ENCODE data around the gene STAT6.

STAT6 gene

DNA sequence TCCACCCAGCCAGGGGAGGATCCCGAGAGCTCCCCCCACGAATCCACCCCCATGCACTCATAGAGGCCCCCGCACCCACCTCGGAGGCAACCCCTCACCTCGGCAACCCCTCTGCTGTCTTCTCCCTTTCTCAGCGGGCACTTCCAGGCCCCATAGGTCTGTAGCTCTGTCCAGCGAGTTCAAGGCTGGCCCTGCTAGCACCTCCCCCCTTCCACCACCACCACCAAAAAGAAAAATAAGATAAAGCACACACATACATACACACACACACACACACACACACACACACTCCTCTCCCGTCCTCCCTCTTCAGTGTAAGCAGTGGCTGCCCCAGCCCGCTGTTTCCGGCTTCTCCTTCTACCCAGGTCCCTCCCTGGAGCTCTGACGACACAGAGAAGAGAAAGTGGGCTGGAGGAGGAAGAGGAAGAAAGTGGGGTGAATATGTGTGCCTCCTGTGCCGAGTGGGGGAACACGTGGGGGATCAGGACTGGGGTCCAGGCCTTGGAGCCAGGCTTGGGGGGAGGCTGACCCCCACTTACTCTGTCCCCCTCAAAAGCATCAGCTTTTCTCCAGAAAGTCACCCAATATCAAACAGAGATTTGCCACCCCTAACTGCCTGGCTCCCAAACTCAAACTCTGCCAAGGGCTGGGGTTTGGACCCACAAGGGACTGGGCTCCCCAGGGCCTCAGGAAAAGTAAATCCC lies at the start of gene STAT6:
TSS of gene STAT6 (minus strand) at position 332 of the 704 bp plus-strand sequence. CDS start 3,084 bp downstream, outside the sequence.
- peak; percentile 92 for DNase-seq

DNA sequence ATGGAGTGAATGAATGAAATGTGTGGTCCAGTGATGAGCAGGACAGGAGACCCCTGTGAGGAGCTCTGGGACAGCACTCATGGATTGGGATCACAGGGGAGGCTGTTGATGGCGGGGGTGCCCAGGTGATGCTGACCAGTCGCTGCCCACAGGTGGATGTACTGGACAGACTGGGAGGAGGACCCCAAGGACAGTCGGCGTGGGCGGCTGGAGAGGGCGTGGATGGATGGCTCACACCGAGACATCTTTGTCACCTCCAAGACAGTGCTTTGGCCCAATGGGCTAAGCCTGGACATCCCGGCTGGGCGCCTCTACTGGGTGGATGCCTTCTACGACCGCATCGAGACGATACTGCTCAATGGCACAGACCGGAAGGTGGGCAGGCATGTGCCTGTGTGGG lies 49.6 kb upstream of the STAT6 start:
- DNase-seq, result no peak

GRCh38 chr12:57160040-57160439 lies 48.9 kb upstream of the STAT6 start:
- no peak for DNase-seq

- DNase-seq, result no peak
Measured at GRCh38 chr12:57159311-57159710, 48.1 kb upstream of the STAT6 start.

GRCh38 chr12:57158665-57159064 lies 47.5 kb upstream of the STAT6 start:
- DNase-seq, result no peak

- no peak for DNase-seq
Measured at GRCh38 chr12:57158186-57158585, 47.0 kb upstream of the STAT6 start.

DNA sequence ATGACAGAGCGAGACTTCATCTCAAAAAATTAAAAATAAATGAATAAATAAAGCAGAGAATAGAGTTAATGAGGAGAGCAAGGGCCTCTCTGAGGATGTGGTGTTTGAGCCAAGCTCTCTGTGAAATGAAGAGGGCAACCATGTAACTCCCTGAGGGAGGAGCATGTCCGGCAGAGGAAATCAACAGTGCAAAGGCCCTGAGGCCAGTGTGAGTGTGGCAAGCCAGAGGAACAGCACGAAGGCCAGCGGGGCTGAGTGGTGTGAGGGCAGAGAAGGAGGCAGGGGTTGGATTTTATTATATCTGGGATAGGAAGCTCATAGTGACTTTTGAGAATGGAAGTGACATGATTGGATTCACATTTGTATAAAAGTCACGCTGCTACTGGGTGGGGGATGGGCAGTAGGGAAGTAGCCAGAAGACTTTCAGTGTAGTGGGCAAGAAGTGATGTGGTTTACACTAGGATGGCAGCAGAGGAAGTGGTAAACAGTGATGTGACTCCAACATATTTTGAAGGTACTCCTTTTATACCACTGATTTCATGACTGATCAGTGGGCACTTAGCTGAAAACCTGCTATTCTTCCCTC lies 46.5 kb upstream of the STAT6 start:
- peak; percentile 59 to 65 for DNase-seq

- DNase-seq, result no peak
Measured at GRCh38 chr12:57156701-57157403, 45.7 kb upstream of the STAT6 start.

DNA sequence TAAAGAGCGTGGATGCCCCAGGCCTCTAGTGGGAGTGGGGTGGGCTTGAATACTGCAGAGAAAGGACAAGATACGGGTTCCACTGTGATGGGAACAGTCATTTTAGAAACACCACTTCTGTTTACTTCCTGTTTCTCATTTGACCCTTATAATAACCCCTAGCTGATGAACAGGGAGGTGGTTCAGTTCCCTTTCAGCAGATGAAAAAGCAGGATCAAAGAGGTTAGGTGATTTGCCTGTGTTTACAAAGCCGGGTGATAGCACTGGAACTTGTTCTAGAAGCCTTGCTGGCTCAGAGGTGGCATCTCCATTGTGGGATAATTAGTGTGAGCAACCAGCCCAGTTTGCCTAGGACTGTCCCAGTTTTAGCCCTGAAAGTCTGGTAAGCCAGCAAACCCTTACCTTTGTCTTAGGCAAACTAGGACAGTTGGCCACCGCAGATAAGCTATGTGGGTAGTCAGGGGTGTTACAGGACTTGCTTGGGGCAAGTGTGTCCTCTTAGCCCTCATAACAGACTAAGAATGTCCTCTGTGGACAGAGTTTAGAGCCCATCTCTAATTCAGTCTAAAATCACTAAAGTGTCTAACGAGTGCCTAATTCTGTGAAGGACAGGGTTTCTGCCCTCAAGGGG lies 43.8 kb upstream of the STAT6 start:
- no peak for DNase-seq

- DNase-seq, result no peak
Measured at GRCh38 chr12:57154076-57154475, 42.9 kb upstream of the STAT6 start.

DNA sequence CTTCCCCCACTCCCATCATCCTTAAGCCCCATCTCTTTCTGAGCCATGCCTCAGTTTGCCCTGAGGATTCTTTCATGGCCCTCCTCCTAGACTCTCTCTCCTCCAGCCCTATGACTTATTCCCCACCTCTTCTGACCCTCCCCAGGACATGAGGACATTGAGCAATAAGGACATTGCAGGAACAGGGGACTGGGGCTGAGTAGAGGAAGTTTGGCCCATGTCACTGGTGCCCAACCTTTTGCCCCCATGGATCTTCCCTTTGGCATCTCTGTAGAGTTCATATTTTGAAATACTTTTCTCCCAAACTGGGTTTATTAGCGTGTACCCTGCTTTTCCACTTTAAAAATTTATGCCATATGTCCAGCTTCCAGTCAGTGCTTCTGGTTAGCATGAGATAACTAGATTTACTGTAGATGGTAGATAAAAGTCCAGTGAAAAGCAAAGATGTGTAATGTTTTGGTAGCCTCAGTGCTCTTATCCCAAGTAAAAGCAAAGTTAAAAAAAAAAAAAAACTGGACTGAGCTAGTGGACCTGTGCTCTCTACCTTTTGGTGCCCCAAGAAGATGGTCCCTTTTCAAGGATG lies 42.3 kb upstream of the STAT6 start:
- peak in 1 of 2 donors; percentile 42 for DNase-seq

DNA sequence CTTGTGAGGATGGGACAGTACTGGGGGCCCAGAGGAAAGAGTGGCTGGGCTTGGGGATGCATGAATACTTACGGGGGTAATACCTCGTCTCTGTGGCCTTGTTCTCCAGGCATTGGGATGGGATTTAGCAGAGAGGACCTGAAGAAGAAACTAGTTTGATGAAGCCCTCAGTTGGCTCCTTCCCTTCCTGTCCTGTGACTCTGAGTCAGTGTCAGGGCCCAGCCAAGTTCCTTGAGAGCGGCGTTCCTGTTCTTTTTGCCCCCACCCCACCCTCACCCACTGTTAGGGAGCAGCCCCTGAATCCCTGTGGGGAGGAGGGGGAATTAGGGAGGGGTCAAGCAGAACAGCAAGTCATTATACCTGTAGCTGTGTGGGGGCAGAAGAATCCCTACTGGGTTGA lies 41.5 kb upstream of the STAT6 start:
- peak; percentile 60 to 77 for DNase-seq

DNA sequence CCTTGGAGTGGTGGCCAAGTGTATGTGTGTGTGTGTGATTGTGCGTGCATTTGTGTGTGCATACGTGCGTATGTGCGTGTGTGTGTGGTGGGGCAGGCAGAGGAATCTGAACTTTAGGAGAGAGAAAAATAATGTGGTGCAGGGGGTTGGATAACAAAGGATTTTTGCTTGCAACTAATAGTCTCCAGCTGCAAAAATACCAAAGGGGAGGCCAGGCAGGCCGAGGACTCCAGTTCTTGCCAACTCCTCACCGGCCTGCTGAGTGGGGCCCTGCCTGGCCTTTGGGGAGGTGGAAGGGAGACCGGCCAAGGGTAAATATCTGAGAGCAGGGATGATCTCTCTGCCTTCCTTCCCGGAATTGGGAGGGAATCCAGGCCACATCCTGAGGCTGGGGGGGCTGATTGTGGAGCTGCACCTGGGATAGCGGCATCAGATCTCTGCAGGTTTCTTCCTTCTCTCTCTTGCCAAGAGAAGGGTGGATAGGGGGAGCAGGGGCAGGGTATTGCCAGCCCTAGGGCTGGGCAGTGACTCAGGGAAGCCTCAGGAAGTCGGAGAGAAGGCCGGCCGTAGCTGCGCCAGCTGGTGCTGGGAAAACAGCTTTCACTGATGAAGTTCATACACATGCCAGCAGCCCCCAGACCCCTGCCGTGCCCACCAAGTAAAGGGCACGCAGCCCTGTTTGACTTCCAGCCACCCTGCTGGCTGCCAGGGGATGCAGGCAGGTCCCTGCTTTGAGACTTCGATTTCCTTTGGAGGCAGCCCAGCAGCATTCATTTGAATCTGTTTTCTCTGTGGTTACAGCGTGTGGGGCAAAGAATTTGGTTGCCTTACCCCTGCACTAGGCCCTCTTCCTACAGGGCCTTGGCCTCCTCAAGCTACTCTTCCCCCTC lies 40.8 kb upstream of the STAT6 start:
- no peak for DNase-seq

GRCh38 chr12:57150400-57151000 lies 39.3 kb upstream of the STAT6 start:
- DNase-seq, result peak in 1 of 2 donors; percentile 35

DNA sequence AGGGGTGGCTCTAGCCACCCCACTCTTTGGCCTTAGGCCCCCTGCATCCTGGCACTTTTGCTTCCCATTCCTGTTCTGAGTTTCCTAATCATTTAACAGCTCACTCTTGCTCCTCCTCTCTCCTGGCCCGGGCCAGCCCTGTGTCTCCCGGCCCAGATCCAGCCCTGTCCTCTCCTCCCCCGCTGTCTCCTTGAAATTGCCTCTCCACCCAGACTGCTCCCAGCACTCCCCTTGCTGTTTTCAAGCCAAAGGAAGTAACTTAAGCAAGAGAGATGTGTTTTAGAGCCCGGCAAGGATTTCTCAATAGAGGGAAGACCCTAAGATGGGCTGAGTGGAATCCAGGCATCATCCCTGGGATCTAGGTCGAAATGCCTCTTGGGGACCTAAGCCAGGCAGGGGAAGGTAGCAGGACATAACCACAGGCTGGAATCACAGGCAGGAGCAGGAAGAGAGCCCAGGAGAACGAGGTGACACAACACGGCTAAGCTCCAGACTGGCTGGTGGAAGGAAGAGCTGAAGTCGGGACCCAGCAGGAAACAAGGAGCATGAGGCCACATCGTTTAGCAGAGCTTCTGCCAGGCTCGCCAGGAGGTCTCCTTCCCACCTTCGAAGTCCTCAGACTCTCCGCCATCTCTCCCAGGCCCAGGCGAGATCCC lies 38.2 kb upstream of the STAT6 start:
- DNase-seq, result no peak

DNA sequence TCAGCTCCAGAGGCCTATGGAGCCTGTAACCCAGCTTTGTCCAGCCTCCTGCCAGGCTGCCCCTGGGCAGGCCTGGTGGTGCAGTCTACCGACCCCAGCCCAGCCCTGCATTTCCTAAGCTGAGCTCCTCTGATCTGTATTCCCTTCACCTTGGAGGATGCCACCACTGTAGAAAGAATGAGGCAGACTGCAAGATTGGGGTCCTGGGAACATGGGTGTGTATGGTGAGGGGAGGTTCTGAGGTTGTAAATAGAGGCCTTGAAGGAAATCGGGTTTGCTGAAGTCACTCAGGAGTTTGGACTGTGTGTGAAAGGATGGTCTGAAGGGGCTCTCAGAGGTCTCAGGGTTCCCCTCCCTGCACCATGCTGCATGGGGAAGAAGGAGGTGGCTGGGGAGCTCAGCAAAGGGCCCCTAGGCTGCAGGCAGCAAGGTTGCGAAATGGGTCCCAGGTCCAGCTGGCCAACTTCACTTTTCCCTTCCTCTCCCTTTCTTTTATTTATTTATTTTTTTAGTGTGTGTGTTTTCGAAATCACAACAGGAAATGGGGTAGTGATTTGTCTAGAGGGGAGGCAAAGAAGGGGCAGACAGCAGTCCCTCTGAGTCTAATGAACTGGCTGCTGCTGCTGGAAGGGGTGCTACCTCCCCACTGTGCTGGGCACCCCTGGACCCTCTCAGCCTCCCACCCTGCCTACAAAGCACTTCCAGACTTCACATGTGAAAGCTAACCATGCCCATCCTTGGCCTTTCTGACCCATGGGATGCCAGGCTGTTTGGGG lies 37.5 kb upstream of the STAT6 start:
- no peak for DNase-seq

- DNase-seq, result no peak
Measured at GRCh38 chr12:57146961-57147944, 36.1 kb upstream of the STAT6 start, which contains the start of gene LRP1-AS. TSS of gene LRP1-AS (minus strand) at chr12:57147619.

- DNase-seq, result no peak
Measured at GRCh38 chr12:57146092-57146491, 34.9 kb upstream of the STAT6 start.

GRCh38 chr12:57145460-57146059 lies 34.4 kb upstream of the STAT6 start:
- DNase-seq, result no peak
